ENCODE measurements around the gene ZNF613. TPM values are rescaled to one million over a fixed set of nuclear protein-coding genes. Genes with fewer than 3 reads are reported as not detected.
"Not testable (repeated sequence)": the region's sequence is repeated elsewhere in the genome, so short reads cannot be mapped to it uniquely, and the experiment has no call there.

ZNF613 gene
- total RNA-seq, 1 donor from 2014 or later: 8.9 TPM

DNA sequence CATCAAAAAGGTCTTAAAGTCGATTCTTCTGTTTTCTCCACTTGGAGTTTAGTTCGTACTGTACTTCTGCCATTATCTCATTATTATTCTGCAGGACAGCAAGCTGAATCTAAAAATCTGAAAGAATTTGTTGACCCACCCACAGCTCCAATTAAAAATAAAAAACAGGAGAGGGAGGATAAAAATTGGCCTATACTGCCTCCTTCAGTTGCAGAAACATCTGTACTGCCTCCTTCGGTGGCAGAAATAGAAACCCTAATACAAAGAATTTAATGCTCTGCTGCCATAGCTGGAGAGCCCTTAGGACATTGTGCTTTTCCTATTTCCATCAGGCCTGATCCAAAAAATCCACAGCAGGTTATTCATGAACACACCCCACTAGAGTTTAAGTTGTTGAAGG is 49.6 kb downstream of the ZNF613 start:
- no peak overlapping the region for H3K27ac Mint-ChIP-seq
- DNase-seq (ENCODE audit: extremely low spot score, unreplicated experiment): no peak
- H3K36me3 Mint-ChIP-seq: peaks cover 67% of the 10 kb centered on the region
- no peaks in the 10 kb centered on the region for H3K27me3 Mint-ChIP-seq
- H3K4me1 Mint-ChIP-seq (ENCODE audit: unreplicated experiment): no peaks in the 10 kb centered on the region
- H3K4me3 Mint-ChIP-seq: no peak overlapping the region
- no peak for TF ChIP-seq CTCF (conservative IDR thresholded peaks at IDR 0.05)
- peaks cover 17% of the 10 kb centered on the region for H3K9me3 Mint-ChIP-seq

- Mint-ChIP-seq H3K9me3 (peaks cover 16% of the 10 kb centered on the region), H3K27me3 (no peaks in the 10 kb centered on the region), H3K36me3 (peaks cover 62% of the 10 kb centered on the region), H3K4me3 (no peak overlapping the region), H3K4me1 (ENCODE audit: unreplicated experiment) (no peaks in the 10 kb centered on the region), H3K27ac (no peak overlapping the region)
- no peak for TF ChIP-seq CTCF (conservative IDR thresholded peaks at IDR 0.05)
- no peak for DNase-seq (ENCODE audit: extremely low spot score, unreplicated experiment)
These were observed 50.1 kb downstream of the ZNF613 start for GRCh38 chr19:51977346-51977745.

DNA sequence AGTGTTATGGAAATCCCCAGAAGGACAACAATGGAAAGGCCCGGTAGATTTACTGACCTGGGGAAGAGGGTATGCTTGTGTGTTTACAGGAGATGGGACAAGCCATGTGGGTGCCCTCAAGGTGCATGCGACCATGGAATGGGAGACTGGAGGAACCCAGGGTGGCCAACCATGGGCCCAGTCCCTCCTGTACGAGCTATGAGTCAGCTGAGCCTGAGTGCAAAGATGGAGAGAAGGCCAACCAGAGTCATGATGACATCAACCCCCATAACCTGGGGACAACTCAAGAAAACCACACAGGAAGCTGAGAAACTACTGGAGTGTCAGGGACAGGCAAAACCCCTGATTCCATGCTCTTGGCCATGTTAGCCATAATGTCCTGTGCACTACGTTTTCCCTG is 51.6 kb downstream of the ZNF613 start:
- no peak for DNase-seq (ENCODE audit: extremely low spot score, unreplicated experiment)
- H3K27me3 Mint-ChIP-seq: no peaks in the 10 kb centered on the region
- TF ChIP-seq CTCF (conservative IDR thresholded peaks at IDR 0.05): no peak
- no peak overlapping the region for H3K4me3 Mint-ChIP-seq
- no peaks in the 10 kb centered on the region for H3K4me1 Mint-ChIP-seq (ENCODE audit: unreplicated experiment)
- H3K36me3 Mint-ChIP-seq: peaks cover 53% of the 10 kb centered on the region
- H3K27ac Mint-ChIP-seq: no peak overlapping the region
- H3K9me3 Mint-ChIP-seq: peaks cover 12% of the 10 kb centered on the region

- no peaks in the 10 kb centered on the region for H3K27me3 Mint-ChIP-seq
- no peak overlapping the region for H3K27ac Mint-ChIP-seq
- H3K36me3 Mint-ChIP-seq: peaks cover 46% of the 10 kb centered on the region
- no peak overlapping the region for H3K4me3 Mint-ChIP-seq
- no peak for TF ChIP-seq CTCF (conservative IDR thresholded peaks at IDR 0.05)
- no peaks in the 10 kb centered on the region for H3K4me1 Mint-ChIP-seq (ENCODE audit: unreplicated experiment)
- no peak for DNase-seq (ENCODE audit: extremely low spot score, unreplicated experiment)
- peaks cover 12% of the 10 kb centered on the region for H3K9me3 Mint-ChIP-seq
These were observed 53.0 kb downstream of the ZNF613 start for GRCh38 chr19:51980116-51980736.

DNA sequence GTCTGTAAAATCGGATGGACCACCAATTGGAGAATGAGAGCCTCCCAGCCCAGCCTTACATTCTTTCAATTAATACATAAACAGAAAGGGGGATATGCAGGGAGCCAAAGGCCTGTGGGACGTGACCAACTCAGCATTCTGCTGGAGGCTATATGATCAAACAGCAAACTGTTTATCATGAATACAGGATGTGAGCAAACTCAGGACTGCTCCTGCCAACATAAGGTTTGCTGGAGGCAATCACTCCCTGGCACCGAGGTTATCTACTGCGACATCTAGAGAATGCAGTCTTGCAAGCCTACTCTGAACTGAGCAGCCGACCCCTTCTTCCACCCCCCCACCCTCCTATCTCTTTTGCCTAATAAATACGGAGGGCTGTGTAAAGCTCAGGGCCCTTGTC is 53.7 kb downstream of the ZNF613 start:
- not testable (repeated sequence) for H3K4me1 Mint-ChIP-seq (ENCODE audit: unreplicated experiment); H3K4me3 Mint-ChIP-seq; H3K27me3 Mint-ChIP-seq; H3K27ac Mint-ChIP-seq; DNase-seq (ENCODE audit: extremely low spot score, unreplicated experiment)
- peaks cover 46% of the 10 kb centered on the region for H3K36me3 Mint-ChIP-seq
- H3K9me3 Mint-ChIP-seq: peaks cover 12% of the 10 kb centered on the region

DNA sequence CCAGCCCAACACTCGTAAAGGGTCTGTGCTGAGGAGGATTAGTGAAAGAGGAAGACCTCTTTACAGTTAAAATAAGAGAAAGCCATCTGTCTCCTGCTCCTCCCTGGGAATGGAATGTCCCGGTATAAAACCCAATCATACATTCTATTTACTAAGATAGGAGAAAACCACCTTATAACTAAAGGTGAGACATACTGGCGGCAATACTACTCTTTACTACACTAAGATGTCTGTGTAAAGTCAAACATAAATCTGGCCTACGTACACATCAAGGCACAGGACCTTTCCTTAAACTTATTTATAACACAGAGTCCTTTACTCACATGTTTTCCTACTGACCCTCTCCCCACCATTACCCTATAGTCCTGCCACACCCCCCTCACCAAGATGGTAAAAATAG is 56.1 kb downstream of the ZNF613 start:
- peaks cover 14% of the 10 kb centered on the region for H3K9me3 Mint-ChIP-seq
- no peak overlapping the region for H3K27ac Mint-ChIP-seq
- H3K4me3 Mint-ChIP-seq: no peak overlapping the region
- TF ChIP-seq CTCF (conservative IDR thresholded peaks at IDR 0.05): no peak
- no peaks in the 10 kb centered on the region for H3K27me3 Mint-ChIP-seq
- peaks cover 37% of the 10 kb centered on the region for H3K36me3 Mint-ChIP-seq
- DNase-seq (ENCODE audit: extremely low spot score, unreplicated experiment): no peak
- H3K4me1 Mint-ChIP-seq (ENCODE audit: unreplicated experiment): peaks cover 8% of the 10 kb centered on the region
